Measurements from ENCODE around the gene SLITRK1. TPM values are rescaled to one million over a fixed set of nuclear protein-coding genes. Genes with fewer than 3 reads are reported as not detected.

SLITRK1 gene
- total and polyA plus RNA-seq, 9 of the 15 experiments (the other 6 are each of a cell fraction or from before 2014, with no cell fraction given) = not detected

DNA sequence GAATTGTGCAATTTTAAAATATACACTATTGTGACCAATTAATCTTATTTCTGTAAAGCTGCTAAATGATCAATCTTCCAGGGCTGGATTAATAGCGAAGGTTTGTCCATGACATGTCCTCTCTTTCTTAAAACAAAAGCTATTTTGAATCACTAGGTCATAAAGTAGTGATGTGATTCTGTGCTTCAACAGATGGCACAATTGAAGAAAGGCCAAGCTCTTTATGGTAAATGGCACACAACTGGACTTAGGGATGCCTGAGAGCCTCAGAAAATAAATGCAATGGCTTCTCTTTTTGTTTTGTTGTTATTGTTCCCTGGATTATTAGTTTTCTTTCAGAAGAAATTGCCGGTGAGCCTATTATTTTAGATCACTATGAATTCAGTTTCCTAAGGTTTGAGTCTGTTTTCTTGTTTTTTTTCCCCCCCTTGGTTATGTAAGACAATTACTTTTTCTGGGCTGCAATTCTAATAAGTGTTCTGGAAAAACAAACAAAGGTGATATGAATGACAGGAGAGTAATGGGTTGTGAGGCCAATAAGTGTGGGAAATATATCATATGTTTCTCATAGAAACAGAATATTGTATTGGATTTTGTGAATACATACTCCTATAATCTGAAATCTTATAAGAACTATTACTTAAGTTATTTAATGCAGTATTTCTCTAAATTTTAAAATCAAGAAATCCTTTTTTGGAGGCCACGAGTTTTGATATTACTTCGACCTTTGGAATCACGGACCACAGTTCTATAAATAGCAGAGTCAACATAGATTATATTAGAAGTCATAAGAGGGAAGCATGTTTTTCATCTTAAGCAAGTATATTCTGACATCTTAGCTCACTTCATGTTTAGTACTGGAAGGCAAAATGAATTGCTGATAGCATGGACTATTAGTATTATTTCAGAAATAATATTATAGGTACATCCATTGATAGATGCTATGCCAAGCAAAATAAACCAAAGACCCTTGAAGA, 16.8 kb downstream of the SLITRK1 start:
- Histone ChIP-seq H3K9me3 (replicated peaks; ENCODE audit: control insufficient read depth, insufficient read depth, low read depth, low read length) (peaks cover 1% of the 10 kb centered on the region; the same call in 1 of the 2 replicates), H2AFZ (ENCODE audit: low read depth, low read length) (no peak overlapping the region), H3K4me2 (ENCODE audit: insufficient read depth, low read length) (no peak overlapping the region), H3K9ac (ENCODE audit: insufficient read depth in 1 of 2, low read depth in 2 of 2, low read length in 2 of 2) (no peak overlapping the region), H3K27ac (ENCODE audit: extremely low read depth, low read depth, low read length) (no peak overlapping the region), H4K20me1 (replicated peaks; ENCODE audit: control insufficient read depth, insufficient read depth, low read length) (no peaks in the 10 kb centered on the region), H3K4me1 (replicated peaks in 1 of 2; ENCODE audit: control insufficient read depth in 2 of 2, insufficient read depth in 2 of 2, low read length in 2 of 2) (no peaks in the 10 kb centered on the region), H3K79me2 (ENCODE audit: control insufficient read depth, insufficient read depth, low read length) (no peaks in the 10 kb centered on the region), H3K4me3 (no peak overlapping the region), H3K9me1 (ENCODE audit: control insufficient read depth, insufficient read depth, low read length) (no peaks in the 10 kb centered on the region), H3K27me3 (ENCODE audit: control insufficient read depth in 2 of 2, insufficient read depth in 2 of 2, low read length in 2 of 2) (no peaks in the 10 kb centered on the region), H3K36me3 (ENCODE audit: control insufficient read depth, insufficient read depth, low read length) (no peaks in the 10 kb centered on the region)
- ChIA-PET CTCF (ENCODE audit: low intra/inter-chr PET ratio) (no interaction called here), POLR2A (no interaction called here)
- no peak for DNase-seq (ENCODE audit: extremely low read depth in 1 of 4, low spot score in 3 of 4)
- no peak for ATAC-seq
- no TSS peak for BruUV-seq (replicated peaks)
- in situ Hi-C loops (cut with MboI) = no loop called here
- whole genome bisulfite sequencing (ENCODE audit: insufficient coverage, low coverage, missing lambda C conversion rate) = 0% methylated on average over 5 of the region's 5 CpGs
- TF ChIP-seq HMG20B (CRISPR knock-in tag; IDR thresholded peaks at IDR 0.05) (no peak), CREBBP (IDR thresholded peaks at IDR 0.05; ENCODE audit: low read depth, low read length) (no peak), ZNF232 (CRISPR knock-in tag; IDR thresholded peaks at IDR 0.05) (no peak), PHF21A (IDR thresholded peaks at IDR 0.05; ENCODE audit: borderline replicate concordance, low read depth) (no peak)
- TF ChIP-seq, protein P1, sequence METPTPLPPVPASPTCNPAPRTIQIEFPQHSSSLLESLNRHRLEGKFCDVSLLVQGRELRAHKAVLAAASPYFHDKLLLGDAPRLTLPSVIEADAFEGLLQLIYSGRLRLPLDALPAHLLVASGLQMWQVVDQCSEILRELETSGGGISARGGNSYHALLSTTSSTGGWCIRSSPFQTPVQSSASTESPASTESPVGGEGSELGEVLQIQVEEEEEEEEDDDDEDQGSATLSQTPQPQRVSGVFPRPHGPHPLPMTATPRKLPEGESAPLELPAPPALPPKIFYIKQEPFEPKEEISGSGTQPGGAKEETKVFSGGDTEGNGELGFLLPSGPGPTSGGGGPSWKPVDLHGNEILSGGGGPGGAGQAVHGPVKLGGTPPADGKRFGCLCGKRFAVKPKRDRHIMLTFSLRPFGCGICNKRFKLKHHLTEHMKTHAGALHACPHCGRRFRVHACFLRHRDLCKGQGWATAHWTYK (CRISPR knock-in tag; IDR thresholded peaks at IDR 0.05) = no peak
- no peak for FAIRE-seq
- intact Hi-C loops (cut with micrococcal nuclease) = no loop called here
